Colonic mucosa (tissue), 4 donors: ENCODE measurements around the gene PRPS1. TPM values are rescaled to one million over a fixed set of nuclear protein-coding genes. Genes with fewer than 3 reads are reported as not detected.
A peak's percentile ranks its signal among the peaks of the same experiment; 100 is the strongest.

Source experiments
- DNase-seq: peaks from one replicate; pipeline ENCODE4 v3.0.0-alpha.2; 2020
- H3K27ac ChIP-seq: fragments of 200-600 bp; one replicate; pipeline ENCODE4 v1.8.0; 2021
- H3K27me3 ChIP-seq: fragments of 200-600 bp; one replicate; pipeline ENCODE4 v1.8.0; 2021
- H3K36me3 ChIP-seq: fragments of 200-600 bp; one replicate; pipeline ENCODE4 v1.8.0; 2021
- H3K4me1 ChIP-seq: fragments of 200-600 bp; one replicate; pipeline ENCODE4 v1.8.0; 2021; ENCODE audit warnings: mild to moderate bottlenecking
- H3K4me3 ChIP-seq: fragments of 200-600 bp; one replicate; pipeline ENCODE4 v1.8.0; 2021
- H3K9ac ChIP-seq, 2 donors: one replicate each; pipeline ENCODE4 v1.7.0; 2013; ENCODE audit warnings: control low read depth in 2 of 2, low read depth in 2 of 2, low read length in 2 of 2
- H3K9me3 ChIP-seq: fragments of 200-600 bp; one replicate; pipeline ENCODE4 v1.8.0; 2021
- CTCF ChIP-seq: fragments of 200-600 bp; IDR thresholded peaks from one replicate; pipeline ENCODE4 v1.8.0; 2022; ENCODE audit warnings: antibody characterized with exemption, mild to moderate bottlenecking
- intact Hi-C: fragments of 100-400 bp; cut with DNase I; formaldehyde crosslinking; loops from one replicate; pipeline ENCODE4 v1.14.1; 2022
- total RNA-seq, 2 donors: library from RNA; stranded (reverse); fragmentation: NEBNext Ultra II Directional in 1 of 2; extraction: Animal tissue kit (Norgen Biotek cat#: 25700) in 1 of 2; gene quantifications; one replicate each; pipeline ENCODE4 v1.2.1, GENCODE V29; 2021
- donor health status: healthy.
- donor health status: DM: no; HTN: no; CAD: no.
- donor health status: DM: no; HTN: no; CAD: no.

Gene PRPS1
- total RNA-seq, 2 donors from 2014 or later = 12.2 to 20.3 TPM

- intact Hi-C loops = no loop called here
- Histone ChIP-seq H3K4me3 (no peak overlapping the region), H3K9ac (no peak overlapping the region), H3K4me1 (no peaks in the 10 kb centered on the region), H3K27ac (no peak overlapping the region), H3K36me3 (no peaks in the 10 kb centered on the region), H3K27me3 (no peaks in the 10 kb centered on the region), H3K9me3 (no peaks in the 10 kb centered on the region)
- DNase-seq = no peak
- TF ChIP-seq CTCF = no peak
These were observed 2.6 kb upstream of the PRPS1 start for GRCh38 chrX:107625739-107626138.

- H3K4me3 ChIP-seq = no peak overlapping the region
- H3K4me1 ChIP-seq = no peaks in the 10 kb centered on the region
- no peak for DNase-seq
- H3K36me3 ChIP-seq = no peaks in the 10 kb centered on the region
- H3K27me3 ChIP-seq = no peaks in the 10 kb centered on the region
- no peak overlapping the region for H3K27ac ChIP-seq
- no peaks in the 10 kb centered on the region for H3K9me3 ChIP-seq
- intact Hi-C loops = no loop called here
- no peak for TF ChIP-seq CTCF
- no peak overlapping the region for H3K9ac ChIP-seq
These were observed 1.8 kb upstream of the PRPS1 start for GRCh38 chrX:107626481-107626880.

GRCh38 chrX:107626916-107627315 lies 1.4 kb upstream of the PRPS1 start:
- Histone ChIP-seq H3K9ac (no peak overlapping the region), H3K4me1 (no peaks in the 10 kb centered on the region), H3K9me3 (no peaks in the 10 kb centered on the region), H3K4me3 (no peak overlapping the region), H3K27me3 (no peaks in the 10 kb centered on the region), H3K36me3 (no peaks in the 10 kb centered on the region), H3K27ac (no peak overlapping the region)
- no peak for TF ChIP-seq CTCF
- intact Hi-C loops = no loop called here
- DNase-seq = no peak

GRCh38 chrX:107628662-107629539 lies 591 bp downstream of the PRPS1 start:
- Histone ChIP-seq H3K4me3 (peak overlapping the region; percentile 50), H3K27me3 (no peaks in the 10 kb centered on the region), H3K4me1 (no peaks in the 10 kb centered on the region), H3K27ac (peak overlapping the region; percentile 69), H3K9ac (peak overlapping the region; percentile 54 to 56), H3K9me3 (no peaks in the 10 kb centered on the region), H3K36me3 (no peaks in the 10 kb centered on the region)
- intact Hi-C loops = no loop called here
- peak; percentile 31 for DNase-seq
- TF ChIP-seq CTCF = no peak

GRCh38 chrX:107629540-107629909 lies 1.2 kb downstream of the PRPS1 start:
- H3K27ac ChIP-seq = no peak overlapping the region
- intact Hi-C loops = no loop called here
- no peak for TF ChIP-seq CTCF

More at GRCh38 chrX:107629540-107629909, 1.2 kb downstream of the PRPS1 start:
- H3K4me3 ChIP-seq = peak overlapping the region; percentile 50
- H3K9me3 ChIP-seq = no peaks in the 10 kb centered on the region
- DNase-seq = no peak
- H3K27me3 ChIP-seq = no peaks in the 10 kb centered on the region
- H3K4me1 ChIP-seq = no peaks in the 10 kb centered on the region
- no peak overlapping the region for H3K9ac ChIP-seq
- H3K36me3 ChIP-seq = no peaks in the 10 kb centered on the region
